ENCODE results near the gene ZNF718.

GRCh38 chr4:116499-116898 is 7.8 kb upstream of the ZNF718 start:
- TF ChIP-seq GATA2 (IDR thresholded peaks at IDR 0.05; ENCODE audit: low read depth, low read length) (no peak), GATA3 (IDR thresholded peaks at IDR 0.05; ENCODE audit: low read depth, low read length) (no peak)
